GM19035 (cell line): ENCODE data around the gene MNAT1.
A peak's percentile ranks its signal among the peaks of the same experiment; 100 is the strongest.

ENCODE experiments used
- ATAC-seq: cut with Tn5 transposase; IDR thresholded peaks from one replicate; pipeline ENCODE4 v1.9.1; 2021; ENCODE audit not compliant: unreplicated experiment

The MNAT1 gene

DNA sequence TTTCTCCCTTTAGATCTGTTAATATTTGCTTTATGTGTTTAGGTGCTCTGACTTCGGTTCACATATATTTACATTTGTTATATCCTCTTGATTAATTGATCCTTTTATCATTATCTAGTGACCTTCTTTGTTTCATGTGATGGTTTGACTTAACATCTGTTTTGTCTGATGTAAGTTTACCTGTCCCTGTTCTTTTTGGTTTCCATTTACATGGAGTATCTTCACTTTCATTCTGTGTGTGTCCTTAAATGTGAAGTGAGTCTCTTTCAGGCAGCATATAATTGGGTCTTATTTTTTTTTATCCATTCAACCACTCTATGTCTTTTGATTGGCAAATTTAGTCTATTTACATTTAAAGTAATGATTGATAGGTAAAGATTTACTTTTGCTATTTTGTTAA is 222.1 kb downstream of the MNAT1 start:
- ATAC-seq: no peak

- ATAC-seq: no peak
These were observed 223.6 kb downstream of the MNAT1 start for GRCh38 chr14:60958146-60958545.

DNA sequence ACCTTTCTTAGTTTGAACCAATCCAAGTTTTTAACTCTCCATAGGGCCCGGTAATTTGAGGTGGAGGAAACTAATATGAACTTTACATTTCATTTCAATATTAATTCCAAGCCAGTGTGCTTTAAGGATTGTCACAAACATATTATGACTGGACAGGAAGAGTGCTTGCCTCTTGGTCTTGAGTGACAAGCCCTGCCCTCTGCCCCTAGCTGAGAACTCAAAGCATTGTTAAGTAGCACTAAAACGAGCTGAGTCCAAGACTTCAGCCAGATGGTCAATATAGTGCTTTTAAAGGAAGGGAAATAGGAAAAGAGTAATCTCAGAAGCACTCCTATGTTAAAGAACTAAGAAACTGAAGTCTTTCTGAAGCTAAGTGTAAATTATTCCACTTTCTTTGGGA is 229.2 kb downstream of the MNAT1 start:
- no peak for ATAC-seq

DNA sequence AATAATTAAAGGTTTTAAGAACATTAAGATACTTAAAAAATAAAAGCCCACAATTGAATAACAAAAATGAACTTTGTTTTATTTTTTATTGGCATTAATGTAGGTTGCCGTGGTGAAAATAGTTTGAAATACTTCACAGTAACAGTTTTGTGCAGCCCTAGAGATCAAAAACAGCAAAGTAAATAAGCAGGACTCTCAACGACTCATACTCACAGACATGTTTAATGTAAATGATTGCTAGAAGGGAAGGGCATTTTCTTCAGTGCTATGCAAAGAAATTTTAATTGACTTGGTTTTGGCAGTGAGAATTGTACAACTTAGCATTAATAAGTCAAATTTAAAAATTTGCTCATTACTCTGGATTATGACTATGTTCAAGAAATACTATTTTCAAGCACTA is 230.3 kb downstream of the MNAT1 start:
- no peak for ATAC-seq

GRCh38 chr14:60965402-60965801 is 230.8 kb downstream of the MNAT1 start:
- ATAC-seq: no peak

DNA sequence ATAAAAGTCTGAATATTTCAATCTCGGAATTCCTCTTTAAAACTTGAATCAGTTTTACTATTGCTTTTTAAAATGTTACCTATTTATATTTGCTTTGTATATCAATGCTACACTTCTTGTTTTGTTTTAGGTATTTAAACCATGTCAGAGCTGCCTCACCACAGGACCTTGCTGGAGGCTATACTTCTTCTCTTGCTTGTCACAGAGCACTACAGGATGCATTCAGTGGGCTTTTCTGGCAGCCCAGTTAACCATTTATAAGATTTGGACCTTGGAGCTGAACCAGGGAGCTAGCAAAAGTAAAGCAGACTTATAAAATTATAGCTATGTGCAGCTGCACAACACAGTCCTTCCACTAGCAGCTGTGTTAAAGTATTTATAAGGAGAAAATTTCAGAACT is 233.5 kb downstream of the MNAT1 start:
- ATAC-seq: no peak

DNA sequence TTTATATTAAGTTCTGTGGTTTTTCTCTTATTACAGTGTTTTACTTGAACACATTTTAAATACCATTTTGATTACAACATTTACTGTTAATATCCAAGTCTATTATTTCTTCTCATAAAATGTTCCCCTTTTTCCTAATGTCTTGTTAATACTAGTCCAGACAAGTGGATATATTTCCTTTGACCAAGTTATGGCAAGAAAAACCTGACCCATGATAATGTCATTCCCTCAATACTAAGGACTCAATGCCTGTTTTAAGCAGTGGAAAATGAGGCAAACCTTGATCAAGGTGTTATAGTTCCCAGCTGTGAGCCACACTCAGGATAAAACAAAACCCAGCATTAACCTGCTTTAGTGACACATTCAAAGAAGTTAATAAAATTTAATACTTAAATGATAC is 234.1 kb downstream of the MNAT1 start:
- ATAC-seq: no peak

GRCh38 chr14:60970146-60970545 is 235.6 kb downstream of the MNAT1 start:
- ATAC-seq: no peak

DNA sequence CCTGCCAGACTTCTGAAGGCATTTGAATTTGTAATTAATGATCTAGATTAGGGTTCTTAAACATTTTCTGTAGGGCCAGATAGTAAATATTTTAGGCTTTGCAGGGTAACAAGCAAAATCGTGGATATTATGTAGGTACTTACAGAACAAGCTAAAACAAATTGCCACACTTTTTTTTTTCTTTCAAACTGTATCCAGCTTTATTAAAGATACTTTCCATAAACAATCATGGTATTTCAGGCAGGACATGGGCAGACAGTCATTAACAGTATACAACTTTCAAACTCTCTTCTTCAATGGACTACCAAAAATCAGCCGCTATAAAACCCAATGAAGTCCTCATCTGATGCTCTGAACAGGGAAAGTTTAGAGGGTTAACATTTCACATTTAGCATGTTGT is 236.7 kb downstream of the MNAT1 start:
- ATAC-seq: no peak

DNA sequence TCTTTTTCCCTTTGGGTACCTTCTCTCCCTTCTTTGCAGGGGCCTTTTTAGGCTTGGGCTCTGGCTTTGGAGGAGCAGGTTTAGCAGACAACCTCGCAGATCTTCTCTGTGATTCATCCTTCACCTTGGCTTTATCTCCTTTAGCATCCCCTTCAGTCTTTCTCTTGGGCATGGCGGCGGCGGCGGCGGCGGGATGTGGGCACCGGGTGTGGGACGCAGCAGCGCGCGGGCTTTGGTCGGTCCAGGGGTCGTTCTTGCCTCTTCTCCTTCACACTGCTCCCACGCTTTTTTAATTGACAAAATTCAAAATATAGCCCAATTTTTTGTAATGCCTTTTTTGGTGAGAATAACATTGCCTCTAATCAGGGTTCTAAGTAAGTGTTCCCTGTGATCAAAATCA is 237.7 kb downstream of the MNAT1 start:
- no peak for ATAC-seq

DNA sequence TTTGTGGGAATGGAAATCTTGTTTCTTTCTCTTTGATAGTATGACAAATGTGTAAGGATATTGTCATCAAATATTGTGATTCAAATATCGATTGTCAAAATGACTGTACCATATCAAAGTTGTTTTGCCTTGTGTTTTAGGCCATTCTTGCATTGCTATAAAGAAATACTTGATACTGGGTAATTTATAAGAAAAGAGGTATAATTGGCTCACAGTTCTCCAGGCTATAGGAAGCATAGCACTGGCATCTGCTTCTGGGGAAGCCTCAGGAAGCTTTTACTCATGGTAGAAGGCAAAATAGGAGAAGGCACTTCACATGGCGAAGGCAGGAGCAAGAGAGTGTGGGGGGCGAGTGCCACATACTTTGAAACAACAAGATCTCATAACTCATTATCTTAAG is 238.5 kb downstream of the MNAT1 start:
- ATAC-seq: no peak

DNA sequence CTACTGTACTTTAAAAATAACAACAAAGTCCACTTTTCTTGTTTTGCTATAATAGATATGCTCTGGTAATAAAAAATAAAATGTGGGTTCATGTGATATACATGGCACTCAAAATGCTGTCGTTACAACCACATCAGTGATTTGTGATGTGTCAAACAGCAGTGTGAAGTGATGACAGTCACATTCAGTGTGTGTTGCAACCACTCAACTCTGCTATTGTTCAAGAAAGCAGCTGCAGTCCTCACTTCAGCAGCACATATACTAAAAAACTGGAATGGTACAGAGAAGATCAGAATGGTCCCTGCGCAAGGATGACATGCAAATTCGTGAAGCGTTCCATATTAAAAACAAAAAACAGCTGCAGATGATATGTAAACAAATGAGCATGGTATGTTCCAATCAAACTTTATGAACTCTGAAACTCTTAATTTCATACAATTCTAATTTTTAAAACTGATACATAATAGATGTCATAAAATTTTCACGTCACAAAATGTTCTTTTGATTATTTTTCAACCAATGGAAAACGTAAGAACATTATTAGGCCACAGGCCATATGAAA is 239.6 kb downstream of the MNAT1 start:
- ATAC-seq: no peak

GRCh38 chr14:60975551-60975950 is 241.0 kb downstream of the MNAT1 start:
- no peak for ATAC-seq

DNA sequence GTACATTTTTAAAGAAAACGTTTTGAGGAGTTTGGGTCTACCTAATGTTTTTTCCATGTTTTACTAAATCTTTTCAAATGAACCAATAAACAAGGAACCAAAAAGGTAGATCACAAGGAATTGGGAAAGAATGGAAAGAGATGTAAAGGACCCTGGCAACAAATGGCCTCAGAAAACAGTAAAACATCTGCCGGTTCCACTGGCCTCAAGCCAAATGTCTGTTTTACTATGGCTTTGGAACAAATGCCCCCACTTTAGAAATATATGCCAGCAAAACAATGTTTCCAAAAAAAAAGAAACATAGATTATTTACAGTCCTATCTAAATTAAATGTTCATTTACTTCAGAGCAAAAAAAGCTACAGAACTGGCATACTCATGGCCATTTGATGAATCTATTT is 243.3 kb downstream of the MNAT1 start:
- no peak for ATAC-seq

- ATAC-seq: peak; percentile 89
These were observed 246.5 kb downstream of the MNAT1 start, which contains the start of the genes SLC38A6 and TRMT5 for GRCh38 chr14:60980811-60981632. Gene SLC38A6, plus strand, starts transcription at chr14:60981245. Its CDS starts 33 bp downstream, at chr14:60981278. Gene TRMT5, minus strand, starts transcription at chr14:60981079. Its CDS starts 106 bp downstream, at chr14:60980973.

GRCh38 chr14:60981633-60982455 is 247.3 kb downstream of the MNAT1 start:
- no peak for ATAC-seq

GRCh38 chr14:60984196-60984595 is 249.6 kb downstream of the MNAT1 start:
- ATAC-seq: no peak

DNA sequence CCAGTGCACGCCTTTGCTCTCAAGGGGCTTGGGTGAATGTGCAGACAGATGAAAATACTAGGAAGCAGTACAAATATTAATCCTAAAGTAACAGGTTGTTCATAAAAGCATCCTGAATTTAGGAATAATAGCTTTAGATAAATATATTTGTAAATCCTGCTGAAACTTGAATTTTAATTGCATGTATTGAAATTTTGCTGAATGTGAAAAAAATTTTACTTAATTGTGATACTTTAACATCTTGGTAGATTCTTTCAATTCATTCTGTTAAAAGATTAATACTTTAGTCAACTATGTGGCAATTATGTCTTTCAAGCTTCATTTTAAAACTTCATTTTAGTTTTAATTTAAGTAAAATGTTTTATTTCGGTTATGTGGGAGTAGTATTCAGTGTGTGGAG is 251.9 kb downstream of the MNAT1 start:
- no peak for ATAC-seq

GRCh38 chr14:60989599-60989998 is 255.0 kb downstream of the MNAT1 start:
- no peak for ATAC-seq

DNA sequence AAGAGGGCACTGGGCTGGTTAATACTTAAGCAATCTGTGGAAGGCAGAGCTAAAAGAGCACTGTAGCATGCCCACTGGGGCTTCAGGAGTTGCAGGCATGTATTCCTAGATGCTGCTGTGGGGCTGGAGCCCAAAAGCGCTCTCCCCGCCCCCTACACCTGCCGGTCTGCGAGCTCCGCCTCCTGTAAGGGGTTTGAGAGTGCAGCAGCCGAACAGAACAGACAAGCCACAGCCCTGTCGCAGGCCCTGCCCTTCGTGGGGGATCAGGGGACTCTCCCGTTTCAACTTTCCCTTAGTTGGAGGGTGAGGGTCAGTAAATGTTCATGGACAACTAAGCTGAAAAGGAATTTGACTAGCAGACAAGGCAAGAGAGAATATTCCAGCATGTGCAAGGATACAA is 264.1 kb downstream of the MNAT1 start:
- ATAC-seq: no peak

DNA sequence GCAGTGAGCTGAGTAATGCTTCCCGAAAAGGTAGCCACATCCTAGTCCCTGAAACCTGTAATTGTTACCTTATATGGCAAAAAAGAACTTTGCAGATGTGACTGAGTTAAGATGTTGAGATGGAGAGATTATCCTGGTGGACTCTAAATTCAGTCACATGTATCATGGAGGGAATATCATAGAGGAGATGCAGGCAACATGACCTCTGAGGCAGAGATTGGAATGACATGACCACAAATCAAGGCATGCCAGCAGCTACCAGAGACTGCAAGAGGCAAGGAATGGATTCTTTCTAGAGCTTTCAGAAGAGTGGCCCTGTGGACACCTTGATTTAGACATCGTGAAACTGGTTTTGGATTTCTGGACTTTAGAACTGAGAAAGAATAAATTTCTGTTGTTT is 265.0 kb downstream of the MNAT1 start:
- no peak for ATAC-seq

- ATAC-seq: no peak
These were observed 269.0 kb downstream of the MNAT1 start for GRCh38 chr14:61003571-61003970.
